ENCODE data around the gene ABHD1.

GRCh38 chr2:27118525-27119329, 4.9 kb upstream of the ABHD1 start, which contains the start of gene CGREF1:
- no peak for TF ChIP-seq CTCF (IDR thresholded peaks at IDR 0.05)
- TF ChIP-seq POLR2A (IDR thresholded peaks at IDR 0.05) = peak in 1 of 2 donors; percentile 15
